Transverse colon (tissue), 4 donors: ENCODE data around the gene PAX8. TPM values are rescaled to one million over a fixed set of nuclear protein-coding genes. Genes with fewer than 3 reads are reported as not detected.

Experiments used
- DNase-seq: peaks from one replicate; pipeline ENCODE4 v3.0.0-alpha.2; 2019
- H3K27ac ChIP-seq, 4 donors: fragments of 200-600 bp; sonication (generic); 2 replicates each; pipeline ENCODE4 v1.5.1; 2016 to 2018; ENCODE audit warnings: inconsistent platforms in 4 of 4
- H3K27me3 ChIP-seq: fragments of 200-600 bp; sonication (generic); 2 replicates; pipeline ENCODE4 v1.5.1; 2017; ENCODE audit warnings: inconsistent platforms
- H3K36me3 ChIP-seq, 4 donors: fragments of 200-600 bp; sonication (generic); 2 replicates each; pipeline ENCODE4 v1.5.1; 2017 to 2019; ENCODE audit warnings: inconsistent platforms in 4 of 4
- H3K4me1 ChIP-seq, 4 donors: fragments of 200-600 bp; sonication (generic); 2 replicates each; pipeline ENCODE4 v1.5.1; 2017 to 2020; ENCODE audit warnings: inconsistent platforms in 4 of 4
- H3K4me3 ChIP-seq, 4 donors: fragments of 200-600 bp; sonication (generic); 1 replicate in 1 of 4; 2 replicates in 3 of 4; pipeline versions ENCODE4 v1.5.1 to v1.6.1; 2017 to 2019; ENCODE audit warnings: inconsistent platforms in 4 of 4
- H3K9me3 ChIP-seq, 2 donors: fragments of 200-600 bp; sonication (generic); 2 replicates each; pipeline ENCODE4 v1.5.1; 2017 to 2019; ENCODE audit warnings: inconsistent platforms in 2 of 2
- CTCF ChIP-seq, 5 experiments: fragments of 200-600 bp in 3 of 5; fragments of 450-650 bp in 2 of 5; sonication (generic) in 3 of 5; IDR thresholded peaks; 1 replicate in 2 of 5; 2 replicates in 3 of 5; pipeline ENCODE4 v1.5.1; 2016 to 2017; ENCODE audit warnings: antibody characterized with exemption in 5 of 5, inconsistent platforms in 3 of 5, mild to moderate bottlenecking in 2 of 5, moderate library complexity in 1 of 5
- EP300 ChIP-seq: sonication (generic); formaldehyde crosslinking; IDR thresholded peaks from one replicate; pipeline ENCODE4 v1.6.1; 2017; ENCODE audit warnings: antibody characterized with exemption, low read depth
- POLR2A ChIP-seq: fragments of 450-650 bp; IDR thresholded peaks from one replicate; pipeline ENCODE4 v1.6.1; 2016; ENCODE audit warnings: antibody characterized with exemption, mild to moderate bottlenecking, moderate library complexity
- POLR2AphosphoS5 ChIP-seq, 3 donors: sonication (generic); formaldehyde crosslinking; IDR thresholded peaks; one replicate each; pipeline ENCODE4 v1.6.1; 2016; ENCODE audit warnings: antibody characterized with exemption in 3 of 3
- WGBS, 2 donors: methylation state at CpG; one replicate each; pipeline ENCODE4 v1.1.5; 2018; ENCODE audit warnings: low coverage in 1 of 2; 5-methylcytosine and 5-hydroxymethylcytosine counted together
- in situ Hi-C, 4 donors: fragments of 200-750 bp; cut with MboI; loops; one replicate each; pipeline versions ENCODE4 v1.15.0 to v1.15.1; 2017; ENCODE audit warnings: low sequenced_read_pairs in 3 of 4, low pct_ligation_motif_present in 1 of 4, low pct_unique_long_range_greater_than_20kb in 1 of 4
- intact Hi-C: fragments of 100-400 bp; cut with DNase I; formaldehyde crosslinking; loops from one replicate; pipeline ENCODE4 v1.15.1; 2023; ENCODE audit warnings: low total_unique reads
- total RNA-seq, 4 donors: library from RNA; depleted of rRNA; stranded (reverse); fragments of >200 nt; gene quantifications; one replicate each; pipeline ENCODE4 v1.1.0, GENCODE V29; 2016

PAX8 gene
- total RNA-seq, 4 donors from 2014 or later = 1.6 to 13.7 (median 8.3) TPM

GRCh38 chr2:113173542-113174375, 105.0 kb downstream of the PAX8 start, which contains the start of gene PSD4:
Gene PSD4, plus strand, starts transcription at chr2:113173971. Its CDS starts 8,486 bp downstream, at chr2:113182457.
- TF ChIP-seq POLR2AphosphoS5 (IDR thresholded peaks at IDR 0.05) (peak in 2 of 3 donors; percentile 47 to 48), POLR2A (peak; percentile 34), EP300 (no peak), CTCF (IDR thresholded peaks at IDR 0.05) (no peak)
- Histone ChIP-seq H3K27me3 (no peaks in the 10 kb centered on the region), H3K9me3 (no peaks in the 10 kb centered on the region), H3K36me3 (no peaks in the 10 kb centered on the region), H3K4me3 (peak within 1 kb of the TSS in 3 of 4 donors; percentile 6 to 38 (median 11)), H3K4me1 (peaks cover 0 to 5% (median 0%) of the 10 kb centered on the region in 4 donors), H3K27ac (peak within 1 kb of the TSS; percentile 44 to 82 (median 53))
- intact Hi-C loops (no loop called here), in situ Hi-C loops (no loop called here)
- WGBS, 2 donors = 52 to 56% methylated on average over 2 to 14 of the region's 14 CpGs
- DNase-seq = peak; percentile 82

GRCh38 chr2:113172721-113173541, 105.8 kb downstream of the PAX8 start:
- intact Hi-C loops (no loop called here), in situ Hi-C loops (no loop called here)
- TF ChIP-seq CTCF (IDR thresholded peaks at IDR 0.05) = no peak
- TF ChIP-seq POLR2A = no peak
- no peak for TF ChIP-seq EP300
- TF ChIP-seq POLR2AphosphoS5 (IDR thresholded peaks at IDR 0.05) = no peak
- 91 to 100% methylated on average over 7 to 16 of the region's 16 CpGs for WGBS, 2 donors
- no peak for DNase-seq
- Histone ChIP-seq H3K4me3 (no peak overlapping the region), H3K27ac (peak overlapping the region; percentile 44 to 82 (median 53)), H3K4me1 (peaks cover 0 to 7% (median 0%) of the 10 kb centered on the region in 4 donors), H3K27me3 (no peaks in the 10 kb centered on the region), H3K36me3 (no peaks in the 10 kb centered on the region), H3K9me3 (no peaks in the 10 kb centered on the region)

GRCh38 chr2:113171334-113172075, 107.2 kb downstream of the PAX8 start:
- no peak overlapping the region for H3K4me3 ChIP-seq
- H3K36me3 ChIP-seq = no peaks in the 10 kb centered on the region
- peaks cover 0 to 20% (median 5%) of the 10 kb centered on the region in 4 donors for H3K4me1 ChIP-seq
- H3K9me3 ChIP-seq = no peaks in the 10 kb centered on the region
- TF ChIP-seq POLR2AphosphoS5 (IDR thresholded peaks at IDR 0.05) (no peak), EP300 (no peak), POLR2A (no peak), CTCF (IDR thresholded peaks at IDR 0.05) (no peak)
- H3K27ac ChIP-seq = no peak overlapping the region
- intact Hi-C loops (no loop called here), in situ Hi-C loops (no loop called here)
- no peak for DNase-seq
- 92 to 96% methylated on average over 4 to 8 of the region's 8 CpGs for WGBS, 2 donors
- no peaks in the 10 kb centered on the region for H3K27me3 ChIP-seq
